ENCODE data around the gene PCDHA6.
"Not testable (repeated sequence)": the region's sequence is repeated elsewhere in the genome, so short reads cannot be mapped to it uniquely, and the experiment has no call there.

PCDHA6 gene

GRCh38 chr5:140827704-140828361 is at the start of gene PCDHA6:
Gene PCDHA6, plus strand, starts transcription at chr5:140827960. Its CDS starts 132 bp downstream, at chr5:140828092.
- DNase-seq (ENCODE audit: low spot score), result no peak

DNA sequence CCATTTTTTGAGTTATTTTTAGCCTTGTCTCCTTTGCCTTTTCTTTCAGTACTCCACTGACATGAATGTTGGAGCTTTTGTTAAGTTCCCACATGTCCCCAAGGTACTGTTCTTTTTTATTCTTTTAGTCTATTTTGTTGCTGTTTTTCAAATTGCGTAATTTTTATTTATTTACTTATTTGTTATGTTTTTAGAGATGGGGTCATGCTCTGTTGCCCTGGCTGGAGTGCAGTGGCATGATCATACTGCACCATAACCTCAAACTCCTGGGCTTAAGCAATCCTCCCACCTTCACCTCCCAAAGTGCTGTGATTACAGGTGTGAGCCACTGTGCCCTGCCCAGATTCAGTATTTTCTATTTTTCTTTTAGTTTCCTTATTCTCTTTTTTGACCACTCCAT is 47.2 kb upstream of the PCDHA6 start:
- DNase-seq (ENCODE audit: low spot score), result no peak

GRCh38 chr5:140785905-140786686 is 41.7 kb upstream of the PCDHA6 start, which contains the start of gene PCDHA1:
Gene PCDHA1, plus strand, starts transcription at chr5:140786140.
- no peak for DNase-seq (ENCODE audit: low spot score)

- not testable (repeated sequence) for DNase-seq (ENCODE audit: low spot score)
Observed at GRCh38 chr5:140787422-140787821, 40.3 kb upstream of the PCDHA6 start.

DNA sequence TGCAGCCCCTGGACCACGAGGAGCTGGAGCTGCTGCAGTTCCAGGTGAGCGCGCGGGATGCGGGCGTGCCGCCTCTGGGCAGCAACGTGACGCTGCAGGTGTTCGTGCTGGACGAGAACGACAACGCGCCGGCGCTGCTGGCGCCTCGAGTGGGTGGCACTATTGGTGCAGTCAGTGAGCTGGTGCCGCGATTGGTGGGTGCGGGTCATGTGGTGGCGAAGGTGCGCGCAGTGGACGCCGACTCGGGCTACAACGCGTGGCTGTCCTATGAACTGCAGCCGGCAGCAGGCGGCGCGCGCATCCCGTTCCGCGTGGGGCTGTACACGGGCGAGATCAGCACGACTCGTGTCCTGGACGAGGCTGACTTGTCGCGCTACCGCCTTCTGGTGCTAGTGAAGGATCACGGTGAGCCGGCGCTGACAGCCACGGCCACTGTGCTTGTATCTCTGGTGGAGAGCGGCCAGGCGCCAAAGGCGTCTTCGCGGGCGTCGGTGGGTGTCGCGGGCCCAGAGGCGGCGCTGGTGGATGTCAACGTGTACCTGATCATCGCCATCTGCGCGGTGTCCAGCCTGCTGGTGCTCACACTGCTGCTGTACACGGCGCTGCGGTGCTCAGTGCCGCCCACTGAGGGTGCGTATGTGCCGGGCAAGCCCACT is 39.8 kb upstream of the PCDHA6 start:
- not testable (repeated sequence) for DNase-seq (ENCODE audit: low spot score)

DNA sequence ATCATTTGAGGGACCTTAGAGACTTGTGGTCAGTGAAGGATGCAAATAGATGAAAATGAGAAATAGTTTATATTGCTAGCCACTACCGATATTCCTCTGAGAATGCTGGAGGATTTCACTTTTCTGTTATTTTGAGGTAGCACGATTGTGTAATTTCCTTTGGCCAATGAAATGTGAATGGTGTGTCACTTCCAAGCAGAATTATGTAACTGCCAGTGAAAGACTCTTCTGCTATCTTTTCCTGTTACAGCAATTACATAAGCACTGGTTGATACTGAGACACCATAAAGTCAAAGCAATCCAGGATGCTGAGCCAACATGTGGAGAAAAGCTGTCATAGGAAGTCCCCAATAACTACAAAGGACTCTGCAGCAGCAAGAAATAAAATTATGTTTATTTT is 36.7 kb upstream of the PCDHA6 start:
- no peak for DNase-seq (ENCODE audit: low spot score)

- no peak for DNase-seq (ENCODE audit: low spot score)
Observed at GRCh38 chr5:140794595-140795258, 33.0 kb upstream of the PCDHA6 start, which contains the start of gene PCDHA2. Gene PCDHA2, plus strand, starts transcription at chr5:140794852.

DNA sequence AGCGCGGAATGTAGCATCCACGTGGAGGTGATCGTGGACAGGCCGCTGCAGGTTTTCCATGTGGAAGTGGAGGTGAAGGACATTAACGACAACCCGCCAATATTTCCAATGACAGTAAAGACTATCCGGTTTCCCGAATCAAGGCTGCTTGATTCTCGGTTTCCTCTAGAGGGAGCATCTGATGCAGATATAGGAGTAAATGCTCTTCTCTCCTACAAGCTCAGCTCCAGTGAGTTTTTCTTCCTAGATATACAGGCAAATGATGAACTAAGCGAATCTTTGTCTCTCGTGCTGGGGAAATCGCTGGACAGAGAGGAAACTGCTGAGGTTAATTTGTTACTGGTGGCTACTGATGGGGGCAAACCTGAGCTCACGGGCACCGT is 32.5 kb upstream of the PCDHA6 start:
- DNase-seq (ENCODE audit: low spot score), result no peak

GRCh38 chr5:140796072-140796717 is 31.6 kb upstream of the PCDHA6 start:
- DNase-seq (ENCODE audit: low spot score), result not testable (repeated sequence)

- no peak for DNase-seq (ENCODE audit: low spot score)
Observed at GRCh38 chr5:140796718-140797095, 31.1 kb upstream of the PCDHA6 start.

DNA sequence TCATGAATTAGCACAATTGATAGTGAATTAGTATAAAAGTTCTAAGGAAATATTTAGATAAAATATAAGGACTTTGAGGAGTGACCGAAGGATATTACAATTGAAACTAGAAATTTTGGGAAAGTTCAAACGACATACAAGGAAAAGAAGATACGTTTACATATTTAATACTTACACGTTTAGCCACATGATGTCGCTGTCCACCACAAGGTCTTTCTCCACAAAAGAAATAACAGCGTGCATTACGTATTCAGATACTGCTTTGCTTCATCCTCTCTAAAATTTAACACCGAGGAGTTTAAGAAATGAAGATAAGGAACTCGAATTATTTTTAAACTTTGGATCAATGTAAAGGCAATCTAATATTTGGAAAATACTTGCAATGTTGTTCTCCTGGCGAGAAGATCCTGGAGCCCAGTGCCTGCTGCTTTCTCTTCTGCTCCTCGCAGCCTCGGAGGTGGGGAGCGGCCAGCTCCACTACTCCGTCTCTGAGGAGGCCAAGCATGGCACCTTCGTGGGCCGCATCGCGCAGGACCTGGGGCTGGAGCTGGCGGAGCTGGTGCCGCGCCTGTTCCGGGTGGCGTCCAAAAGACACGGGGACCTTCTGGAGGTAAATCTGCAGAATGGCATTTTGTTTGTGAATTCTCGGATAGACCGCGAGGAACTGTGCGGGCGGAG is 26.8 kb upstream of the PCDHA6 start, which contains the start of gene PCDHA3:
PCDHA3 (plus strand) TSS at position 242 of the 678 bp plus-strand sequence.
- DNase-seq (ENCODE audit: low spot score), result no peak

DNA sequence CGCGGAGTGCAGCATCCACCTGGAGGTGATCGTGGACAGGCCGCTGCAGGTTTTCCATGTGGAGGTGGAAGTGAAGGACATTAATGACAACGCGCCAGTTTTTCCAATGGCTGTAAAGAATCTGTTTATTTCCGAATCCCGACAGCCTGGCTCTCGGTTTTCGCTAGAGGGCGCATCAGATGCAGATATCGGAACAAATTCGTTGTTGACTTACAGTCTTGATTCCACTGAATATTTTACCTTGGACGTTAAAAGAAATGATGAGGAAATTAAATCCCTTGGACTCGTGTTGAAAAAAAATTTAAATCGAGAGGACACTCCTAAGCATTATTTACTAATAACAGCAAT is 26.3 kb upstream of the PCDHA6 start:
- DNase-seq (ENCODE audit: low spot score), result no peak

DNA sequence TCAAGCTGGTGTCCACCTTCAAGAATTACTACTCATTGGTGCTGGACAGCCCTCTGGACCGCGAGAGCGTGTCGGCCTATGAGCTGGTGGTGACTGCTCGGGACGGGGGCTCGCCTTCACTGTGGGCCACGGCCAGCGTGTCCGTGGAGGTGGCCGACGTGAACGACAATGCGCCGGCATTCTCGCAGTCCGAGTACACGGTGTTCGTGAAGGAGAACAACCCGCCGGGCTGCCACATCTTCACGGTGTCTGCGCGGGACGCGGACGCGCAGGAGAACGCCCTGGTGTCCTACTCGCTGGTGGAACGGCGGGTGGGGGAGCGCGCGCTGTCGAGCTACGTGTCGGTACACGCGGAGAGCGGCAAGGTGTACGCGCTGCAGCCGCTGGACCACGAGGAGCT is 25.4 kb upstream of the PCDHA6 start:
- DNase-seq (ENCODE audit: low spot score), result not testable (repeated sequence)

GRCh38 chr5:140802781-140803271 is 24.9 kb upstream of the PCDHA6 start:
- no peak for DNase-seq (ENCODE audit: low spot score)

GRCh38 chr5:140806834-140807775 is 20.7 kb upstream of the PCDHA6 start, which contains the start of gene PCDHA4:
Gene PCDHA4, plus strand, starts transcription at chr5:140807068.
- DNase-seq (ENCODE audit: low spot score), result no peak

DNA sequence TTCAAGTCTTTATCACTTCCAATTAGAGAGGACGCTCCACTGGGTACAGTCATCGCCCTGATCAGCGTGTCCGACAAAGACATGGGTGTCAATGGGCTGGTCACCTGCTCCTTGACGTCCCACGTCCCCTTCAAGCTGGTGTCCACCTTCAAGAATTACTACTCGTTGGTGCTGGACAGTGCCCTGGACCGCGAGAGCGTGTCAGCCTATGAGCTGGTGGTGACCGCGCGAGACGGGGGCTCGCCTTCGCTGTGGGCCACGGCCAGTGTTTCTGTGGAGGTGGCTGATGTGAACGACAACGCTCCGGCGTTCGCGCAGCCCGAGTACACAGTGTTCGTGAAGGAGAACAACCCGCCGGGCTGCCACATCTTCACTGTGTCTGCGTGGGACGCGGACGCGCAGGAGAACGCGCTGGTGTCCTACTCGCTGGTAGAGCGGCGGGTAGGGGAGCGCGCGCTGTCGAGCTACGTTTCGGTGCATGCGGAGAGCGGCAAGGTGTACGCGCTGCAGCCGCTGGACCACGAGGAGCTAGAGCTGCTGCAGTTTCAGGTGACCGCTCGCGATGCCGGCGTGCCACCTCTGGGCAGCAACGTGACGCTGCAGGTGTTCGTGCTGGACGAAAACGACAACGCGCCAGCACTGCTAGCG is 19.4 kb upstream of the PCDHA6 start:
- DNase-seq (ENCODE audit: low spot score), result not testable (repeated sequence)

DNA sequence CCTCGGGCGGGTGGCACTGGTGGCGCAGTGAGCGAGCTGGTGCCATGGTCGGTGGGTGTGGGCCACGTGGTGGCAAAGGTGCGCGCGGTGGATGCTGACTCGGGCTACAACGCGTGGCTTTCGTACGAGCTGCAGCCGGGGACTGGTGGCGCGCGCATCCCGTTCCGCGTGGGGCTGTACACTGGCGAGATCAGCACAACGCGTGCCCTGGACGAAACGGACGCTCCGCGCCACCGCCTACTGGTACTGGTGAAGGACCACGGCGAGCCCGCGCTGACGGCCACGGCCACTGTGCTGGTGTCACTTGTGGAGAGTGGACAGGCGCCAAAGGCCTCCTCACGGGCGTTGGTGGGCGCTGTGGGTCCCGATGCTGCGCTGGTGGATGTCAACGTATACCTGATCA is 18.9 kb upstream of the PCDHA6 start:
- DNase-seq (ENCODE audit: low spot score), result no peak

GRCh38 chr5:140821375-140822280 is 6.1 kb upstream of the PCDHA6 start, which contains the start of gene PCDHA5:
Gene PCDHA5, plus strand, starts transcription at chr5:140821613.
- no peak for DNase-seq (ENCODE audit: low spot score)

Data from CD4-positive, alpha-beta T cell treated with Interleukin-15 for 4 hours (primary cell).